Endothelial cell (in vitro differentiated cells): ENCODE results near the gene ECHDC1. TPM values are rescaled to one million over a fixed set of nuclear protein-coding genes. Genes with fewer than 3 reads are reported as not detected.
A peak's percentile ranks its signal among the peaks of the same experiment; 100 is the strongest.

Experiments used
- DNase-seq: peaks from one replicate; pipeline ENCODE4 v3.0.0; 2021; ENCODE audit warnings: low spot score
- H3K27ac Mint-ChIP-seq: one replicate; pipeline ENCODE4 v1.8.0; 2021; ENCODE audit warnings: mixed read lengths, inconsistent platforms; ENCODE audit not compliant: unreplicated experiment
- H3K27me3 Mint-ChIP-seq: one replicate; pipeline ENCODE4 v1.8.0; 2021; ENCODE audit warnings: mild to moderate bottlenecking, moderate library complexity, mixed read lengths, inconsistent platforms; ENCODE audit not compliant: unreplicated experiment
- H3K36me3 Mint-ChIP-seq: one replicate; pipeline ENCODE4 v1.8.0; 2021; ENCODE audit warnings: mild to moderate bottlenecking, low read depth, mixed read lengths, inconsistent platforms; ENCODE audit not compliant: unreplicated experiment
- H3K4me1 Mint-ChIP-seq: one replicate; pipeline ENCODE4 v1.8.0; 2021; ENCODE audit warnings: mild to moderate bottlenecking, mixed read lengths, inconsistent platforms; ENCODE audit not compliant: unreplicated experiment
- H3K4me3 Mint-ChIP-seq: one replicate; pipeline ENCODE4 v1.8.0; 2021; ENCODE audit warnings: mild to moderate bottlenecking, mixed read lengths, inconsistent platforms; ENCODE audit not compliant: unreplicated experiment
- H3K9me3 Mint-ChIP-seq: one replicate; pipeline ENCODE4 v1.8.0; 2021; ENCODE audit warnings: mixed read lengths, inconsistent platforms; ENCODE audit not compliant: unreplicated experiment
- CTCF ChIP-seq: fragments of 200-600 bp; sonication (generic); IDR thresholded peaks from one replicate; pipeline ENCODE4 v1.5.0; 2021; ENCODE audit warnings: antibody characterized with exemption; ENCODE audit not compliant: unreplicated experiment
- total RNA-seq: library from RNA; stranded (reverse); fragmentation: NEBNext Ultra II Directional; extraction: Animal tissue kit (Norgen Biotek cat#: 25700); gene quantifications from one replicate; pipeline ENCODE4 v1.2.1, GENCODE V29; 2021; ENCODE audit not compliant: unreplicated experiment

ECHDC1 gene
- total RNA-seq, 1 donor from 2014 or later: 84.1 TPM

- peaks cover 31% of the 10 kb centered on the region for H3K4me1 Mint-ChIP-seq
- H3K27ac Mint-ChIP-seq: peak overlapping the region; percentile 36
- TF ChIP-seq CTCF: peak; percentile 84
- H3K4me3 Mint-ChIP-seq: no peak overlapping the region
- peak; percentile 16 for DNase-seq
- H3K27me3 Mint-ChIP-seq: peaks cover 2% of the 10 kb centered on the region
- no peaks in the 10 kb centered on the region for H3K9me3 Mint-ChIP-seq
- peaks cover 37% of the 10 kb centered on the region for H3K36me3 Mint-ChIP-seq
Measured at GRCh38 chr6:127302728-127303660, 40.4 kb downstream of the ECHDC1 start.

- peaks cover 2% of the 10 kb centered on the region for H3K27me3 Mint-ChIP-seq
Measured at GRCh38 chr6:127301199-127301700, 42.2 kb downstream of the ECHDC1 start.

GRCh38 chr6:127300411-127300810 is 43.0 kb downstream of the ECHDC1 start:
- no peaks in the 10 kb centered on the region for H3K9me3 Mint-ChIP-seq
- peaks cover 30% of the 10 kb centered on the region for H3K4me1 Mint-ChIP-seq
- H3K27ac Mint-ChIP-seq: no peak overlapping the region
- H3K27me3 Mint-ChIP-seq: peaks cover 2% of the 10 kb centered on the region
- H3K36me3 Mint-ChIP-seq: peaks cover 19% of the 10 kb centered on the region
- DNase-seq: no peak
- H3K4me3 Mint-ChIP-seq: no peak overlapping the region
- TF ChIP-seq CTCF: no peak

More at GRCh38 chr6:127301199-127301700, 42.2 kb downstream of the ECHDC1 start:
- TF ChIP-seq CTCF: no peak
- H3K9me3 Mint-ChIP-seq: no peaks in the 10 kb centered on the region
- H3K36me3 Mint-ChIP-seq: peaks cover 28% of the 10 kb centered on the region
- H3K4me3 Mint-ChIP-seq: no peak overlapping the region
- no peak for DNase-seq
- H3K27ac Mint-ChIP-seq: no peak overlapping the region
- peaks cover 30% of the 10 kb centered on the region for H3K4me1 Mint-ChIP-seq

- H3K27me3 Mint-ChIP-seq: peaks cover under 1% of the 10 kb centered on the region
- no peak overlapping the region for H3K4me3 Mint-ChIP-seq
- peaks cover 23% of the 10 kb centered on the region for H3K4me1 Mint-ChIP-seq
- DNase-seq: no peak
- no peak overlapping the region for H3K27ac Mint-ChIP-seq
- no peak for TF ChIP-seq CTCF
- H3K9me3 Mint-ChIP-seq: no peaks in the 10 kb centered on the region
- peaks cover 14% of the 10 kb centered on the region for H3K36me3 Mint-ChIP-seq
Measured at GRCh38 chr6:127299522-127300240, 43.7 kb downstream of the ECHDC1 start.
